Fibroblast of lung (primary cell): ENCODE data around the gene C5orf24.

Experiments
- EZH2 ChIP-seq: IDR thresholded peaks from 2 replicates; pipeline ENCODE4 v1.5.1; 2012; ENCODE audit warnings: low read length, control low read depth, mild to moderate bottlenecking; ENCODE audit errors: missing control alignments
- TF ChIP-seq, protein P1 (sequence below), 2 donors: IDR thresholded peaks in 1 of 2; conservative IDR thresholded peaks in 1 of 2; 1 replicate in 1 of 2; 2 replicates in 1 of 2; pipeline ENCODE4 v1.5.1; 2011 to 2012; ENCODE audit warnings: low read length in 2 of 2, control low read depth in 1 of 2, inconsistent platforms in 1 of 2, low read depth in 1 of 2, mild to moderate bottlenecking in 1 of 2

GRCh38 chr5:134878403-134878802 is 32.6 kb downstream of the C5orf24 start:
- TF ChIP-seq, protein P1, sequence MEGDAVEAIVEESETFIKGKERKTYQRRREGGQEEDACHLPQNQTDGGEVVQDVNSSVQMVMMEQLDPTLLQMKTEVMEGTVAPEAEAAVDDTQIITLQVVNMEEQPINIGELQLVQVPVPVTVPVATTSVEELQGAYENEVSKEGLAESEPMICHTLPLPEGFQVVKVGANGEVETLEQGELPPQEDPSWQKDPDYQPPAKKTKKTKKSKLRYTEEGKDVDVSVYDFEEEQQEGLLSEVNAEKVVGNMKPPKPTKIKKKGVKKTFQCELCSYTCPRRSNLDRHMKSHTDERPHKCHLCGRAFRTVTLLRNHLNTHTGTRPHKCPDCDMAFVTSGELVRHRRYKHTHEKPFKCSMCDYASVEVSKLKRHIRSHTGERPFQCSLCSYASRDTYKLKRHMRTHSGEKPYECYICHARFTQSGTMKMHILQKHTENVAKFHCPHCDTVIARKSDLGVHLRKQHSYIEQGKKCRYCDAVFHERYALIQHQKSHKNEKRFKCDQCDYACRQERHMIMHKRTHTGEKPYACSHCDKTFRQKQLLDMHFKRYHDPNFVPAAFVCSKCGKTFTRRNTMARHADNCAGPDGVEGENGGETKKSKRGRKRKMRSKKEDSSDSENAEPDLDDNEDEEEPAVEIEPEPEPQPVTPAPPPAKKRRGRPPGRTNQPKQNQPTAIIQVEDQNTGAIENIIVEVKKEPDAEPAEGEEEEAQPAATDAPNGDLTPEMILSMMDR (conservative IDR thresholded peaks at IDR 0.05 in 1 of 2, IDR thresholded peaks at IDR 0.05 in 1 of 2; ENCODE audit: low read depth in 1 of 2, low read length in 2 of 2): no peak
- TF ChIP-seq EZH2: no peak
